A673 (cell line): ENCODE data around the gene DLG5.

Source experiments
- CTCF ChIP-seq: fragments of 300-800, 200-600 bp; sonication (generic); conservative IDR thresholded peaks from 2 replicates; pipeline ENCODE4 v1.5.1; 2017; ENCODE audit warnings: low read depth, mild to moderate bottlenecking, antibody characterized with exemption, low read length, moderate library complexity, mixed read lengths
- EZH2 ChIP-seq: fragments of 200-600 bp; sonication (generic); IDR thresholded peaks from 2 replicates; pipeline ENCODE4 v1.6.1; 2017; ENCODE audit warnings: borderline replicate concordance, low read depth, mild to moderate bottlenecking, mixed read lengths, antibody characterized with exemption, low read length; ENCODE audit not compliant: poor library complexity, severe bottlenecking

- TF ChIP-seq CTCF: no peak
- no peak for TF ChIP-seq EZH2
Observed at GRCh38 chr10:77805676-77806075, 120.9 kb downstream of the DLG5 start.
